OCI-M2 (cell line): ENCODE results near the gene SLX4IP.

Experiments
- DNase-seq: peaks from one replicate; lab custom pipeline; 2025; ENCODE audit not compliant: unreplicated experiment; lab: John Stamatoyannopoulos, UW

The SLX4IP gene

DNA sequence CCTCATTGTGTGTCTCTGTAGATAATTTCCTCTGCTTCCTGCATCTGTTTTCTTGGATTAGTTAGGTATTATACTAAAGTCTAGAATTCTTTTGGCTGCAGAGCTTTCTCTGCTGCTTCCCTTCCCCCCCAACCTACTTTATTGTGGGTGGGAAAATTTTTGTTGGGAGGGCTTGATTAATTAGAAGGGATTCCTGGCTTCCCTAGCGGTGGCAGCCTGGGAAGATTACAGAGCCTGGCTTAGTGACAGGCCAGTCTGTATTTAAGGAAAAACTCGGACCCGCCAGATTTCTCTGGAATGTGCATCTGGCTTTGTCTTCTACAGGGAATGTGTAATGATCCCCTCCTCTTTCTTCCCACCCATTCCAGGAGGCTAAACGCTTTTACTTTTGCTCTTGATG is 31.2 kb downstream of the SLX4IP start:
- DNase-seq, result no peak

DNA sequence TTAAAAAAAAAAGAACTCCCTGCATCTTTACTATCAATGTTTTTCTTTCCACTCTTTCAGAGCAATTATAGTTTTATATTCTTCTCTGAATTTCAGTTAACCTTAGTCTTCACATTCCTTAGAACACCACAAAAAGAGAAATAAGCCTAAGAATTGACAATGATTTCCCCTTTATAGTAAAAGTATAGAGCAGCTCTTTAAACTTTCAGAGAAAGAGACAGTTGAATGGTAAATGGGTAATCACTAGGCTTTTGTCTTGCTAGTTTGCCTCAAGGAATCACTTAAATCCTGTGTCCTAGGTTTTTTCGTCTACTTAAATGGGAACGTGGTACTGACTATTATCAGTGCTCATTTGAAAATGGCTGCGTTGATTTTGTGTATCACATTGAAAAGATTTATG is 31.8 kb downstream of the SLX4IP start:
- no peak for DNase-seq

DNA sequence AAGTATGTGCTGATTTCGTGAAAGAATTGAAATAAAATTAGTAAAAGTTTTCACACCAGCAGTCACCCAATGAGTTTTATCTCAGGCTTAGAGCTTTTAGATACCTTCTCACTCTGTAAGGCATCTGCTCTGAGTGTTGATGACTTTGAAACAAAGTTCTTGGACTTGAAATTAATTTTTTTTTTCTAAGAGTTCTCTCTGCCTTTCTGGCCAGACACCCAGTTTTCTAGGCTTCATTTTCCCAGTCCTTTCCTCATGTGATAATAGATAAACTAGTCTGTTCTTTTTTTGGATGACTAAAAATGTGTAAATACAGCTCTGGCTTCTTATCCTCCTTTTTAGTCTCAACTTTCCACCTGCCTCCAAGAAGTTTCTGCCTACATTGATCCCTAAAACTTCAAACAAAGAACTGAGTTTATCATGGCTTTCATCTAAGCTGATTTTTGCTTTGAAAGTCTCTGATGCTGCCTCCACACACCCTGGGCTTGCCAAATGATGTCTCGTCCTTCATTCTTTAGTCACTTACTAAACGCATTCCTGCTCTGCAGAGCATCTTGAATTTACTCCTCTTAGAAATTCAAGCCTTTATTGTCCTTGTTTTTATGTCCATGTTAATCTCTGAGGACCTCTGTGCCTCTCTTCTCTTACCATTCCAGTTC is 32.7 kb downstream of the SLX4IP start:
- no peak for DNase-seq

DNA sequence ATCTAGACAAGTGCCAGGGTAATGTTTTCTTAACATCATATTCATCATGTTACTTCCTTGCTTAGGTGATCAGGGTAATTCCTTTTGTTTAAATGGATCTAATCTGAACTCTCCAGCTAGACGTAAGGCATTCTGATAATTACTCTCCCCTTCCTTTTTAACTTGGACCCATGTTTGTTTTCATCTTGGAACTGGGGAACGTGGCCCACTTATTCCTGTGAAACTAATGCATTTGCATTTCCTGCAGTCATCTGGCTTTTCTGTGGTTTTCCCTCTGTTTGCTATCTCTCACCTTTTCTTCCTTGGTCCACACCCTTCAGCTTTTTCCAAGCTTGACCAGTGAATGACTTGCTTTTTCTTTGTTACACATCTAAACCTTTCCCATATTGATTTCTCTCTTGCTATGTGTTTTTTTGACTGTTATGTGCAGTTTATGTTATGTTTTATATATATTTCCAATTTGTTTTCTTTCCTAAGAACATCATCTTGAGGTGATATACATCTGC is 33.3 kb downstream of the SLX4IP start:
- no peak for DNase-seq

DNA sequence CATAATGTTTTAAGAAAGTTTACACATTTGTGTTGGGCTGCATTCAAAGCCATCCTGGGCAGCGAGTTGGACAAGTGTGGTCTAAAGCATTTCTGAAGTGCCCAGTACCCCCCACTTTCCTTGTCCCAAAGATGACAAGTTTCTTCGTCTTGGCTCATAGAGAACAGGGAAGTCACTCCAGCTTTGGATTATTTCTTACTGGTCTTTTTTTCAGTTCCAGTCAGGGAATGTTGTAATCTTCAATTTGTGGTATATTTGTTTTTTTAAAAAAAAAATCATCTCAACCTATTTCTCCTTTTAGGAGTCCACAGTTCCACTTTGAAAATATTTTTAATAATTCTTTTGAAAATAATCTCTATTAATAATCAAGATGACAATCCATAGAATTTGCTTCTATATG is 34.0 kb downstream of the SLX4IP start:
- no peak for DNase-seq

DNA sequence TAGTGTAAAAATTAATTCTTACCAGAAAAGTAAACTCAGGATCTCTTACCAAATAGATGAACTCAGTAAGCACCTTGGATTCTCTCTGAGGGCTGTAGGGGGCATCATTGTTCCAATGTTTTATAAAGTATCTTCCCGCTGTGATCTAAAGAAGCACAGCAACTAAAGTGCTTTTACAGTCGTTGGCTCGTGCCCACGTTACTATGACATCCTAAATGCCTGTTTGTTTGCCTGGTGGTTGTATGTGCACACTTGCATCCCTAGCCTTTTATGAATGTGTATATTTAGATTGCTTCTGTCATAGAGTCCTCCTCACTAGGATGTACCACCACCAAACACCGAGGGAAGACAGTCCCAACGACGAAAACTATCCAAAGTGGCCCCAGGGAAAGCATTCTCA is 34.5 kb downstream of the SLX4IP start:
- DNase-seq, result no peak

DNA sequence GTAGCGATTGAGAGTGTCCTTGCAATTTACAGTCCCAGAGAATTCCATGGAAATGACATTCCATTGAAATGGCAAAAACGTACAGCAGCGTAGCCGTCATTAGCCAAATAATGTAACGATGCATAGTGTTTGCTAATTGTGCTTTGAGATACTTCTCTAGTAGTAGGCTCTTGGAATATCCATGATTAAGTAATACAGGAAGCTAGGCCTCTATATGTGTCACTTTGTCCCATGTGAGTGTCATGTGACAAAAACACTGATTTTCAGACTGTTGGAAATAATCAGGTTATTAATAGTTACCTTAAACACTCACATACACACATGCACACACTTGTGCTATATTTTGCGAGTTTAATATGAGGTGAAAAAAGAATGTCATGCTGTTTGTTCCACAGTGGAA is 35.2 kb downstream of the SLX4IP start:
- DNase-seq, result no peak

DNA sequence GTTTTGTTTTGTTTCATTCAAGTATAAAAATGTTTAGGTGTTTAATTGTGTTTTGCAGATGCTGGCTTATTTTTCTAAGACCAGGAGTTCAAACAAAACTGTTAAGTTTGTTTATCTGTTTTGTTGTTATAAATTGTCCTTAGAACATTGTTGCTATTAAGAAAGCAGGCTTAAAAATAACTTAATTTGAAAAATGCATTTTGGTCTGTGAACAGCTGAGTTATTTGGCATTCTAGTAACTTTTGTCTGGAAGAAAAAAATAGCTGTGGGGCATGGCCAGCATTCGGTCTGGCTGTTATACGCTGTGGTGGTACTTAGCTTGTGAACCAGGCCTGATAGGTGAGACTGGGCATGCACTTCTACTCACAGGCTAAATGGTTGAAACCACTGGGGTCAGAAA is 37.8 kb downstream of the SLX4IP start:
- DNase-seq, result no peak

DNA sequence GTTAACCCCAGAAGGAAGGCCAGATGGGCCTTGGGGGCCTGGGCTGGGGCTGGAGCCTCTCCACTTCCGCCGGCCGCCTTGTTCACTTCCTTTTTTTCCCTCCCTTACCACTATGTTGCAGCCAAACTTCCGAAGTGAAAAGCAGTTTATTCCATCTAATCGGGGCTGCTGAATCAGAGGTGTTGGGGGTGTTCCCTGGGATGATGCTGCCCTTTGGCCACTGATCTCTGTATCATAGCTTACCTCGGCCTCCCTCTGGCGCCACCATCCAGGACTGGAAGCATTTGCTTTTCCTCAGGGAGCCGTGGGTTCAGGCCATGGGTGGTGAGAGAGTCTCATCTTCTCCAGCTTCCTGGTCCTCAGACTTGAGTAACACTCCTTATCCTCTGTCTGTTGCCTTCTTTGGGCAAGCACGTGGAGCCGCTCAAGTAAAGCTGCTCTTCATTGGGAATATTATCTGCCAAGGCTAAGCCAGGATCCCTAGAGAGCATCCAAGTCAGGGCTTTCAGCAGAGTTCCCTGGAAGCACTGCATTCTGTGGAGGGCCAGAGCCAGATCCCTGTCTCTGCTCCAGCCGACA is 39.6 kb downstream of the SLX4IP start:
- no peak for DNase-seq

DNA sequence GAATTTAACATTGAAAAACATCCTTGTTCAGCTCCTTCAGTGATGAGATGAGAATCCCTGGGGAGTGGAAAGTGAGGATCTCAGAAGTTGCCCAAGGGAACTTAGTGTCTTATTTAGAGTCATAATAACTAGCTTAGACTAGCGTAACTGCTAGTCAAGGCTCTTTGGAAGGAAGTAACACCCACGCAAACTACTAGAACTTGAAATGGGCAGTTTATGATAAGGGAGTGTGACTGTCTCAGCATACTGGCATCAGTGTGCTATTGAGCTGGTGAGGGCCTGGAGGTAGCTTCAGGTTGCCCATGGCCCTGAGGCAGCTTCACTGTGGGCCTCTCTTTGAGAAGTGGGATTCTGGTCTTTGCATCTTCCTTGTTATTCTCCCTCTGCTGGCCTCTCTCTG is 40.1 kb downstream of the SLX4IP start:
- DNase-seq, result no peak

DNA sequence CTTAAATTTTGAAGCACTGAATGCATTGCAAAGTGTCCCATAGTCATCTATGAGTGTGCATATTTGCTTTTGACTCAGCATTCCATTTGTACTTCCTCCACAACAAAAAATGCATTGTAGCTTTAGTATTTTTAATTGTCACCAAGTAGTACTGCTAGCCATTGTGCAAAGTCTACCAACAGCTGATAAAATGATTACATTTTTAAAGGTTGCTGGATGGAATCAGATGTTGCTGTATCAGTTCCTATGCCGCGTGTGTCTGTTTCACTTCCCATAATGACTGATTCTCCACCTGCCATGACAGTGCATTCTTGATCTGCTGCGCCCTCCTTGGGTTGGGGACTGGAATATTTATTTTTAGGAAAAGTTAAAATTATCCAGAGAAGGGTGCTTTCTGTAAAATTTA is 41.2 kb downstream of the SLX4IP start:
- DNase-seq, result no peak

DNA sequence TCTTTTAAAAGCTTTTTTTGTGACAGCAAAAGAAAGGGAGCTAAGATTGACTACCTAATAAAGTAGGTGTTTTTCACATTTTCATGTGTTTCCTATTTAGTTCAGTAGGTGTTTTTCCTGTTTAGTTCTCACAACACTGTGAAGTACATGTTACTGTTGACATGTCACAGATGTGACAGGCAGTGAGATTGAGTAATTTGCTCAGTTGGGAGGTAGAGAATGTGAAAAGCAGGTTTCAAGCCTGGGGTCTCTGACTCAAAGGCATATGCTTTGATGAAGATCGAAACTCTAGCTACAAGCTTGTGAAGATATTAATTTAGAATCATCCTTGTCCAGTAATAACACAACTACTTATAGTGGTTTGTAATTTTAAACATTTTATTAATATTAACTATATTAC is 43.1 kb downstream of the SLX4IP start:
- DNase-seq, result no peak

DNA sequence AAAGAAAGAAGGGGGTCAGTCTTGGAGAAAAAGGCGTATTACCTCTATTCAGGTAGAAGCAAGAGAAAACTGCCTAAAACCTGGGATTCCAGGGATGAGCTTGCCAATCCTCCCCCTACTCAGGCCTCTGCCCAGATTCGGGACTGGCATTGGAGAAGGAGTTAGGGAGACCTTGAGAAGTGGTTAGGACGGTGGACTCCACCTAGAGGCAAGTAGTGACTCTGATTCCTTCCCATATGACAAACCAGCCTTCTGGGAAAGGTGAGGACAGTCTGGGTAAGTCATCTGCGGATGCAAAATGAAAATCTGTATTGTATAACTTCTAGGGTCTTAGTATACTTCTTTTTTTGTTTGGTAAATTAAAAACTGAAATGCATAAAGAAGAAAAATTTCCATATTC is 43.8 kb downstream of the SLX4IP start:
- no peak for DNase-seq

DNA sequence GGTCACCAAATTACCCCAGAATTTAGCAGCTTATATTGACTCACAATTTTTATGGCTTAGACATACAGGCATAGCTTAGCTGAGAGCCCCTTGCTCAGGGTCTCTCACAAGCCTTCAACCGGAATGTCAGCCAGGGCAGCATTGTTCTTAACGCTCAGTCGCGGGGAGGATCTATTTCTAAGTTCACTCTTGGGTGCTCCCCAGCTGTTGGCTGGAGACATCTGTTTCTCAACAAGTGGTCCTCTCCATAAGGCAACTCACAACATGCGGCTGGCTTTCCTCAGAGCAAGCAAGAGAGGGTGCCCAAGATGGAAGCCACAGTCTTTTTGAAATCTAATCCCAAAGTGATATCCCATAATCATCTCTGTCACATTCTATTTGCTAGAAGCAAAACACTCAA is 46.6 kb downstream of the SLX4IP start:
- no peak for DNase-seq

DNA sequence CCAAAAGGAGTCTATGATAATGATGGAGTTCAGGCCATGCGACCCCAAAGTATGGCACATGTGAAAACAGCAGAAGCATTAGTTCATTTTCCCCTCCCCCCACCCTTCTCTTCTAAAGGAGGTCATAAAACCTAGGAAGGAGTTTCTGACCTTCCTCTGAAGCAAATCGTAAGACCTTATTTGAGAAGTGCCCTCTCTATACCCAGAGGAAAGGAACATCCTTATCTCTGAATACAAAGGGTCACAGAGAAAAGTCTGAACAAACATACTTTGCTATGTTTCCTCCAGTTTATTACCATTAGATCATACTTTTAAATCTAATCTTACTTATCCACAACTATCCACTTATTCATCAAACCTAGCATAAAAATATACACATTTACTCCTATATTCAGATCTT is 48.6 kb downstream of the SLX4IP start:
- no peak for DNase-seq

DNA sequence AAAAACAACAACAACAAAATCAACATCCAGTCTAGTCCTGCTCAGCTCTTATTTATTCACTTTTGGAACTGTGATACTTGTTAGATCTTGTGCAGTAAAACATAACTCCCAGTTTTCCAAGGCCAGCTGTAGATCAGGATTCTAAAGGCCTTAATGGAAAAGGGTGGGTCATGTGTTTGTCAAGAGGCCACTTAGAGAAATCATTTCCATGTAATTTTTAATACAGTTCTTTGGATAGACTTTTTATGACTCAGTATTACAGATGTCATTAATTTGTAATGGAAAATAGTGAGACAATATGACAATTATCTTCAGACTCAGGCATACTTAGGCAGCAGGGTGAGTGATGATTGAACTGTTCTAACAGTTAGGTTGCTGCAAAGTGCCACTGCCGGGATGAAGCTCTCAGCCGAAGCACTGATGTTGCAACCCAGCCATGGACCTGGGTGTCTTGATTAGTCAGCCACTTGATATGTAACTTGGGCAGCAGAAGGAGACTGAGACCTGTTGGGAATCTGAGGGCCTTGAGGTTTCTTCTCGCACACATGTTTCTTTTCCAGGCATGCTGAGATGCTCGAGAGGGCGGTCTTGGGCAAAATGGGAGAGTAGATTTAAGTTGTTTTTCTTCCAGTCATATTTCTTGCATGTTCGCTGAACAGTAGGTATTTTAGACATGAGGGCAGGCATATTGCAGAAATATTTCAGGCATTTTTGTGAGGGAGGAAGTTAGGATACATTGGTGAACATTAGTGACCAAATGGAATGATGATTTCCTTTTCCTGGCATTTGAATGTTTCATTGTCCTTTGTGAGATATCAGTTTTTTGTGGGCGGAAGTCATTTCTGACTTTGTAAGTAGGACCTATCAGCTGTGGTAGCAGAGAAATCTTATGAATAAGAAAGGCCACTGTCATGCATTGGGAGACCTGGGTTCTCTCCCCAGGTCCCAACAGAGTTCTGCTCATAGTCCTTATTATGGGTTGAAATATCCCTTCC is 52.3 kb downstream of the SLX4IP start:
- DNase-seq, result no peak

DNA sequence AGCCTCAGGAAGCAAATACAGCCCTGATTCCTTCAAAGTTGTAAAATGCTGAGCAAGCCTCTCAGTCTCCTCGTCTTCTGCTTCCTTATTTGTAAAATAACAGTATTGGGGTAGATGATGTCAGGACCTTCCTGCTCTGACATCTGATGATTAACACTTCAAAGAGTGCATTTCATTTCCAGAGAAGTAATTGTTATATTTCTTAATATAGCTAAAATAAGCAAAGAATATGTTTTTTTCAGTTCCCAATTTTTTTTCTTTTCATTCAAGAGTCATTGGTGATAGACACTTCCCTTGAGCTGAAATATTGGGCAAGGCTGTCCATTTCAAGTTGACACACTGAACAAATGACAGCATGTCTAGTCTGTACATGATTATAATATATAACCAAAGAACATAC is 53.4 kb downstream of the SLX4IP start:
- DNase-seq, result no peak

DNA sequence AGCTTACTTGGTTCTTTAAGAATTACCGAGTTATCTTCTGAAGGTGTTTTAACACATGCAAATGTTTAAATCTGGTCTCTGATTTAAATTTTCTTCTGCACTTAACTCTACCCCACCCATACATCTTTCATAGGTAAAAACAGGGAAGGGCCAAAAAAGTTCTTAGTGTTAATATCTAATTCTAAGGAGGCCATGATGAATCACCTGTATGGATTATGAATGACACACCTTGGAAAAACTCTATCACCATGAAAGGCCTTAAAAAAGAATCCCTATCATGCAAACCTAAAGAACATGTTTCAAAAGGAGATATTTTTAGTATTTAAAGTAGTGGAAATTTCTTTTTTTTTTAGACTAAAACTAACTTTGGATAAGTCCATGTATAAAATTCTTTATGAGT is 54.7 kb downstream of the SLX4IP start:
- no peak for DNase-seq

DNA sequence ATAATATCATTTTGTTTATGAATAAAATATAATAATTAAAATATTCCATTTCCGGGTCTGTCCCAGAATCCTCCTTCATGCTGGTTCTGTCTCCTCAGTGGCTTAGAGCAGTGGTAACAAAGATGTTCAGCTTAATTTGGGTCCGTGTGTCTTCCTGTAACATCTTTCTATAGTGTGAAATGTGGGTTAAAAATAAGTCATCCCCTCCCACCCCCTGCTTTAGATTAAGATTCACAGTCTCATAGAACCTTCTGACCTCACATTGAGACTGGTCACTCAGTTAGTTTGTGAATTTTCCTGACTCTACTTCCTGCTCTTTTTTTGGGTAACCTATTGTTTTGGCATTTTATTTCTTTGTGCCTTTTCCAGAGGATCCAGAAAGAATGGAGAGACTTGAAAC is 55.2 kb downstream of the SLX4IP start:
- DNase-seq, result no peak

DNA sequence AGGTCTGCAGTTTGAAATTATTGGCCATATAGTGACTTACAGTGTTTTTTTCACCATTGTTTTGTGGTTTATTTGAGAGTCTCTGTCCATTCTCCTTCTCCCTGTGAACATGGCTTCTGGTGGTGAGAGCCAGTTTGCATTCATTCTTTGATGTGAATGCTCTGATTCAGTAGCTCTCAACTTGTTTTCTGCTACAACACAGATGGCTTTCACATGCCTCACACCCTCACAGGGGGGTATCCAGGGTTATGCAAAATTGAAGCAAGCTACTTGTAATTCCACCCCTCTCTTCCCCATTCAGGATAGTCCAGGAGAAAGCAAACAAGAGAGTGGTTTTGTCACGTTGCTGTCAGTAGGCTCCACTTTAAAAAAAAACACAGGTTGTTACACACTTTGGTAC is 55.6 kb downstream of the SLX4IP start:
- DNase-seq, result no peak

DNA sequence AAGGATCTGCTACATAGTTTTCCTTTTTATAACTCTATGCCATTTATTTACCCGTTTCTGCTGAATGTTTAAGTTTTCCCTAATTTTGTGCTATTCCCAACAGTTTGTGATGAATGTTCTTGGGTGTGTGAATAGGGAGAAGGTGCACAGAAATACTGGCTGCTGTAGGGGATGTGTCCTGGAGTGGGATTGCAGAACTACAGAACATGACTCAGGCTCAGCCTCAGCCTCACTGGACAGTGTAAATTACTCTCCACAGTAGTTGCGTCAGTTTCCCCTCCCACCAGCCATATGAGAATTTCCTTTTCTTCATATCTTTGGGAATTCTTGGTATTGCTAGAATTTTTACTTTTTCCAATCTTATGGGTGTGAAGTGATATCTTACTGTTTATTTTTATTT is 57.0 kb downstream of the SLX4IP start:
- DNase-seq, result no peak

DNA sequence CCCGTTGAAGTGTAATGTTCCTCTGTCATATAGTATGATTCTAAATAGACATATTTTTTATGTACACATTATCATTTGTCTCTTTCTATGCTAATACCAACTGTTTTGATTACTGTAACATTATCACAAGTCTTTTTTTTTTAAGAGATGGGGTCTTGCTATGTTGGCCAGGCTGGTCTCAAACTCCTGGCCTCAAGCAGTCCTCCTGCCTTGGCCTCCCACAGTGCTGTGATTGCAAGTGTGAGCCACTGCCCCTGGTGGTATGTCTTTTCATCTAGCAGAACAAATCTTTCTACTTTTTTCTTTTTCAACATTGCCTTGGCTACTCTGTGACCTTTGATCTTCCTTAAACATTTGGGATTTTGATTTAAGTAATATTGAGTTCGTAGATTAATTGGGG is 57.7 kb downstream of the SLX4IP start:
- no peak for DNase-seq
